DOHH2 (cell line): ENCODE results near the gene MTSS2.

Experiments
- EZH2phosphoT487 ChIP-seq: fragments of 200-600 bp; sonication (generic); IDR thresholded peaks from 2 replicates; pipeline ENCODE4 v1.6.1; 2017; ENCODE audit warnings: borderline replicate concordance, mild to moderate bottlenecking, antibody characterized with exemption, low read length, moderate library complexity, mixed read lengths
- TF ChIP-seq, protein P1 (sequence below): fragments of 200-600 bp; sonication (generic); IDR thresholded peaks from one replicate; pipeline ENCODE4 v1.5.1; 2014; ENCODE audit warnings: antibody characterized with exemption, mild to moderate bottlenecking, low read depth, low read length; ENCODE audit not compliant: poor library complexity, severe bottlenecking

DNA sequence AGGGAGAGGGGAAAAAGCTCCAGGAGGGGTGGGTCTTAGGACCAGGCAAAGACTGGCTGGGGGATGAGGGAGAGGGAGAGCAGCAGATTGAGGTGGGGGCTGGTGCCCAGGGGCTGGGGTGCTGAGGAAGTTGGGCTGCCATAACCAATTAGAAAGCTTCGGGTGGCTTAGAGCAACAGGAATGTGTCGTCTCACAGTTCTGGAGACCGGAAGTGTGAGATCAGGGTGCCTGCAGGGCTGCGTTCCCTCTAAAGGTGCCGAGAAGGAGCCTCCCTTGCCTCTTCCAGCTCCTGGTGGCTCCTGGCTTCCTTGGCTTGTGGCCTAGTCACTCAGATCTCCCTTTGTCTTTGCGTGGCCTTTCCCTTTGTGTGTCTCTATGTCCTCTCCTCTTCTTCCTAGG is 37.2 kb downstream of the MTSS2 start:
- TF ChIP-seq, protein P1, sequence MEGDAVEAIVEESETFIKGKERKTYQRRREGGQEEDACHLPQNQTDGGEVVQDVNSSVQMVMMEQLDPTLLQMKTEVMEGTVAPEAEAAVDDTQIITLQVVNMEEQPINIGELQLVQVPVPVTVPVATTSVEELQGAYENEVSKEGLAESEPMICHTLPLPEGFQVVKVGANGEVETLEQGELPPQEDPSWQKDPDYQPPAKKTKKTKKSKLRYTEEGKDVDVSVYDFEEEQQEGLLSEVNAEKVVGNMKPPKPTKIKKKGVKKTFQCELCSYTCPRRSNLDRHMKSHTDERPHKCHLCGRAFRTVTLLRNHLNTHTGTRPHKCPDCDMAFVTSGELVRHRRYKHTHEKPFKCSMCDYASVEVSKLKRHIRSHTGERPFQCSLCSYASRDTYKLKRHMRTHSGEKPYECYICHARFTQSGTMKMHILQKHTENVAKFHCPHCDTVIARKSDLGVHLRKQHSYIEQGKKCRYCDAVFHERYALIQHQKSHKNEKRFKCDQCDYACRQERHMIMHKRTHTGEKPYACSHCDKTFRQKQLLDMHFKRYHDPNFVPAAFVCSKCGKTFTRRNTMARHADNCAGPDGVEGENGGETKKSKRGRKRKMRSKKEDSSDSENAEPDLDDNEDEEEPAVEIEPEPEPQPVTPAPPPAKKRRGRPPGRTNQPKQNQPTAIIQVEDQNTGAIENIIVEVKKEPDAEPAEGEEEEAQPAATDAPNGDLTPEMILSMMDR = no peak
- TF ChIP-seq EZH2phosphoT487 = no peak
